Body of pancreas (tissue), 4 donors: ENCODE measurements around the gene TSLP.

Experiments
- POLR2A ChIP-seq, 3 donors: fragments of 450-650 bp; IDR thresholded peaks; one replicate each; pipeline ENCODE4 v1.6.1; 2016; ENCODE audit warnings: antibody characterized with exemption in 3 of 3, mild to moderate bottlenecking in 2 of 3
- TF ChIP-seq, protein P1 (sequence below), 7 experiments: fragments of 450-650 bp in 4 of 7; fragments of 200-600 bp in 3 of 7; sonication (generic) in 3 of 7; IDR thresholded peaks; one replicate each; pipeline ENCODE4 v1.5.1; 2016 to 2019; ENCODE audit warnings: antibody characterized with exemption in 7 of 7

DNA sequence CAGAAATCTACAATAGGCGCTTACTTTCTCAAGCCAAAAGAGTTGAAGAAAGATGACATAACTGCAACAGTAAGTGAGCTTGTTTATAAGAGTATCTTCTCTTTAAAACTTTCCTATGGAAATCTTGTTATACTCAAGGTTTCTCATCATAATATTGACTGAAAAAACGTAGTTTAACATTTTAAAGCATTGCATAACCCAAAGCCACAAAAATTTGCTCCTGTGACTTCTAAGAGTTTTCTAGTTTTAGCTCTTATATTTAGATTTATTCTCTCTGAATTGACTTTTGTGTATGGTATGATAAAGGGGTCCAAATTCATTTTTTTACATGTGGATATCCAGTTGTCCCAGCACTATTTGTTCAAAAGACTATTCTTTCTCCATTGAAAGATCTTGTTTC is 35.9 kb downstream of the TSLP start:
- TF ChIP-seq POLR2A (IDR thresholded peaks at IDR 0.05): no peak
- TF ChIP-seq, protein P1, sequence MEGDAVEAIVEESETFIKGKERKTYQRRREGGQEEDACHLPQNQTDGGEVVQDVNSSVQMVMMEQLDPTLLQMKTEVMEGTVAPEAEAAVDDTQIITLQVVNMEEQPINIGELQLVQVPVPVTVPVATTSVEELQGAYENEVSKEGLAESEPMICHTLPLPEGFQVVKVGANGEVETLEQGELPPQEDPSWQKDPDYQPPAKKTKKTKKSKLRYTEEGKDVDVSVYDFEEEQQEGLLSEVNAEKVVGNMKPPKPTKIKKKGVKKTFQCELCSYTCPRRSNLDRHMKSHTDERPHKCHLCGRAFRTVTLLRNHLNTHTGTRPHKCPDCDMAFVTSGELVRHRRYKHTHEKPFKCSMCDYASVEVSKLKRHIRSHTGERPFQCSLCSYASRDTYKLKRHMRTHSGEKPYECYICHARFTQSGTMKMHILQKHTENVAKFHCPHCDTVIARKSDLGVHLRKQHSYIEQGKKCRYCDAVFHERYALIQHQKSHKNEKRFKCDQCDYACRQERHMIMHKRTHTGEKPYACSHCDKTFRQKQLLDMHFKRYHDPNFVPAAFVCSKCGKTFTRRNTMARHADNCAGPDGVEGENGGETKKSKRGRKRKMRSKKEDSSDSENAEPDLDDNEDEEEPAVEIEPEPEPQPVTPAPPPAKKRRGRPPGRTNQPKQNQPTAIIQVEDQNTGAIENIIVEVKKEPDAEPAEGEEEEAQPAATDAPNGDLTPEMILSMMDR (IDR thresholded peaks at IDR 0.05): no peak
